Breast epithelium (tissue), 4 donors: ENCODE measurements around the gene SPTBN2. TPM values are rescaled to one million over a fixed set of nuclear protein-coding genes. Genes with fewer than 3 reads are reported as not detected.
A peak's percentile ranks its signal among the peaks of the same experiment; 100 is the strongest.

ENCODE experiments used
- DNase-seq, 2 donors: peaks; one replicate each; pipeline ENCODE4 v3.0.0-alpha.2; 2019; ENCODE audit warnings: low spot score in 2 of 2
- H3K27ac ChIP-seq, 2 donors: fragments of 200-600 bp; sonication (generic) in 1 of 2; one replicate each; pipeline ENCODE4 v1.5.1; 2016 to 2019; ENCODE audit warnings: mild to moderate bottlenecking in 1 of 2
- H3K27me3 ChIP-seq, 2 donors: fragments of 200-600 bp; sonication (generic) in 1 of 2; one replicate each; pipeline versions ENCODE4 v1.5.1 to v1.6.0; 2017 to 2019; ENCODE audit warnings: control low read depth in 1 of 2, mild to moderate bottlenecking in 1 of 2
- H3K36me3 ChIP-seq: fragments of 200-600 bp; one replicate; pipeline ENCODE4 v1.5.1; 2019
- H3K4me1 ChIP-seq, 2 donors: fragments of 200-600 bp; sonication (generic); one replicate each; pipeline ENCODE4 v1.5.1; 2016 to 2019; ENCODE audit warnings: control low read depth in 1 of 2
- H3K4me3 ChIP-seq, 3 donors: fragments of 200-600 bp; sonication (generic); 1 replicate in 2 of 3; 2 replicates in 1 of 3; pipeline ENCODE4 v1.5.1; 2016 to 2019; ENCODE audit warnings: mild to moderate bottlenecking in 3 of 3, moderate library complexity in 2 of 3
- H3K9me3 ChIP-seq, 2 donors: fragments of 200-600 bp; sonication (generic) in 1 of 2; one replicate each; pipeline ENCODE4 v1.5.1; 2016 to 2019; ENCODE audit warnings: control low read depth in 1 of 2
- CTCF ChIP-seq, 3 donors: fragments of 450-650 bp; IDR thresholded peaks; one replicate each; pipeline ENCODE4 v1.5.1; 2016 to 2017; ENCODE audit warnings: antibody characterized with exemption in 3 of 3, mild to moderate bottlenecking in 3 of 3, moderate library complexity in 3 of 3
- POLR2A ChIP-seq: fragments of 450-650 bp; IDR thresholded peaks from one replicate; pipeline ENCODE4 v1.6.1; 2016; ENCODE audit warnings: antibody characterized with exemption, mild to moderate bottlenecking, moderate library complexity
- POLR2AphosphoS5 ChIP-seq, 3 donors: sonication (generic); formaldehyde crosslinking; IDR thresholded peaks; one replicate each; pipeline ENCODE4 v1.6.1; 2017; ENCODE audit warnings: antibody characterized with exemption in 3 of 3
- intact Hi-C: fragments of 100-400 bp; cut with DNase I; formaldehyde crosslinking; loops from one replicate; pipeline ENCODE4 v1.15.1; 2023; ENCODE audit warnings: low total_unique reads
- total RNA-seq, 3 donors: library from RNA; depleted of rRNA; stranded (reverse); fragments of >200 nt; gene quantifications; one replicate each; pipeline ENCODE4 v1.1.0, GENCODE V29; 2016

Gene SPTBN2
- total RNA-seq, 3 donors from 2014 or later, result 1.1 to 28.7 (median 27.2) TPM

- no peaks in the 10 kb centered on the region for H3K27me3 ChIP-seq
These were observed 33.1 kb upstream of the SPTBN2 start for GRCh38 chr11:66762088-66762487.

GRCh38 chr11:66752148-66752547, 23.1 kb upstream of the SPTBN2 start:
- H3K9me3 ChIP-seq, result no peaks in the 10 kb centered on the region
- no peak overlapping the region for H3K27ac ChIP-seq
- H3K4me1 ChIP-seq, result no peaks in the 10 kb centered on the region
- no peak overlapping the region for H3K4me3 ChIP-seq
- DNase-seq, result no peak
- H3K27me3 ChIP-seq, result no peaks in the 10 kb centered on the region
- no peak for TF ChIP-seq CTCF (IDR thresholded peaks at IDR 0.05)
- no peak for TF ChIP-seq POLR2AphosphoS5 (IDR thresholded peaks at IDR 0.05)
- no peak for TF ChIP-seq POLR2A
- H3K36me3 ChIP-seq, result no peaks in the 10 kb centered on the region
- intact Hi-C loops, result no loop called here

More at GRCh38 chr11:66762088-66762487, 33.1 kb upstream of the SPTBN2 start:
- Histone ChIP-seq H3K4me1 (no peaks in the 10 kb centered on the region), H3K36me3 (no peaks in the 10 kb centered on the region), H3K4me3 (no peak overlapping the region), H3K9me3 (no peaks in the 10 kb centered on the region), H3K27ac (no peak overlapping the region)
- DNase-seq, result no peak
- TF ChIP-seq POLR2A (no peak), POLR2AphosphoS5 (IDR thresholded peaks at IDR 0.05) (no peak), CTCF (IDR thresholded peaks at IDR 0.05) (no peak)
- intact Hi-C loops, result no loop called here

GRCh38 chr11:66749091-66749490, 20.1 kb upstream of the SPTBN2 start:
- H3K36me3 ChIP-seq, result no peaks in the 10 kb centered on the region
- peak overlapping the region; percentile 13 to 23 for H3K27ac ChIP-seq
- H3K27me3 ChIP-seq, result no peaks in the 10 kb centered on the region
- no peaks in the 10 kb centered on the region for H3K4me1 ChIP-seq
- intact Hi-C loops, result no loop called here
- H3K4me3 ChIP-seq, result no peak overlapping the region
- TF ChIP-seq POLR2A (no peak), POLR2AphosphoS5 (IDR thresholded peaks at IDR 0.05) (peak in 1 of 3 donors; percentile 43)
- no peaks in the 10 kb centered on the region for H3K9me3 ChIP-seq
- peak; percentile 80 to 86 for DNase-seq

- Histone ChIP-seq H3K36me3 (no peaks in the 10 kb centered on the region), H3K4me3 (no peak overlapping the region), H3K27me3 (no peaks in the 10 kb centered on the region), H3K4me1 (no peaks in the 10 kb centered on the region), H3K27ac (peak overlapping the region in 1 of 2 donors; percentile 6), H3K9me3 (no peaks in the 10 kb centered on the region)
- intact Hi-C loops, result no loop called here
- TF ChIP-seq POLR2AphosphoS5 (IDR thresholded peaks at IDR 0.05), result no peak
- no peak for TF ChIP-seq POLR2A
- TF ChIP-seq CTCF (IDR thresholded peaks at IDR 0.05), result no peak
- DNase-seq, result no peak
These were observed 18.5 kb upstream of the SPTBN2 start for GRCh38 chr11:66747480-66747879.

GRCh38 chr11:66745356-66746235, 16.6 kb upstream of the SPTBN2 start:
- Histone ChIP-seq H3K27me3 (no peaks in the 10 kb centered on the region), H3K36me3 (no peaks in the 10 kb centered on the region), H3K4me3 (peak overlapping the region; percentile 73 to 86 (median 79)), H3K27ac (peak overlapping the region; percentile 91 to 93), H3K4me1 (no peaks in the 10 kb centered on the region), H3K9me3 (no peaks in the 10 kb centered on the region)
- no peak for DNase-seq
- TF ChIP-seq POLR2A, result no peak
- TF ChIP-seq POLR2AphosphoS5 (IDR thresholded peaks at IDR 0.05), result no peak
- TF ChIP-seq CTCF (IDR thresholded peaks at IDR 0.05), result no peak
- intact Hi-C loops, result no loop called here
